Astrocyte of the spinal cord (primary cell): ENCODE measurements around the gene GRN.
"Not testable (repeated sequence)": the region's sequence is repeated elsewhere in the genome, so short reads cannot be mapped to it uniquely, and the experiment has no call there.

Experiments used
- DNase-seq: peaks from one replicate; pipeline ENCODE4 v3.0.0; 2011; ENCODE audit warnings: low read depth, low spot score
- H3K4me3 ChIP-seq: 2 replicates; pipeline ENCODE4 v1.5.1; 2011; ENCODE audit warnings: low read depth, mild to moderate bottlenecking, low read length, moderate library complexity
- in situ Hi-C: cut with HindIII; loops from 2 replicates; pipeline ENCODE4 v1.10.0; 2017; ENCODE audit warnings: low sequenced_read_pairs
- TF ChIP-seq, protein P1 (sequence below): IDR thresholded peaks from 2 replicates; pipeline ENCODE4 v1.5.1; 2012; ENCODE audit warnings: low read depth, mild to moderate bottlenecking, low read length, inconsistent platforms

GRN gene

GRCh38 chr17:44389723-44390202, 44.7 kb downstream of the GRN start:
- TF ChIP-seq, protein P1, sequence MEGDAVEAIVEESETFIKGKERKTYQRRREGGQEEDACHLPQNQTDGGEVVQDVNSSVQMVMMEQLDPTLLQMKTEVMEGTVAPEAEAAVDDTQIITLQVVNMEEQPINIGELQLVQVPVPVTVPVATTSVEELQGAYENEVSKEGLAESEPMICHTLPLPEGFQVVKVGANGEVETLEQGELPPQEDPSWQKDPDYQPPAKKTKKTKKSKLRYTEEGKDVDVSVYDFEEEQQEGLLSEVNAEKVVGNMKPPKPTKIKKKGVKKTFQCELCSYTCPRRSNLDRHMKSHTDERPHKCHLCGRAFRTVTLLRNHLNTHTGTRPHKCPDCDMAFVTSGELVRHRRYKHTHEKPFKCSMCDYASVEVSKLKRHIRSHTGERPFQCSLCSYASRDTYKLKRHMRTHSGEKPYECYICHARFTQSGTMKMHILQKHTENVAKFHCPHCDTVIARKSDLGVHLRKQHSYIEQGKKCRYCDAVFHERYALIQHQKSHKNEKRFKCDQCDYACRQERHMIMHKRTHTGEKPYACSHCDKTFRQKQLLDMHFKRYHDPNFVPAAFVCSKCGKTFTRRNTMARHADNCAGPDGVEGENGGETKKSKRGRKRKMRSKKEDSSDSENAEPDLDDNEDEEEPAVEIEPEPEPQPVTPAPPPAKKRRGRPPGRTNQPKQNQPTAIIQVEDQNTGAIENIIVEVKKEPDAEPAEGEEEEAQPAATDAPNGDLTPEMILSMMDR: no peak
- in situ Hi-C loops: no loop called here

GRCh38 chr17:44390250-44390870, 45.3 kb downstream of the GRN start:
- in situ Hi-C loops: no loop called here
- TF ChIP-seq, protein P1: no peak
- no peak overlapping the region for H3K4me3 ChIP-seq
- DNase-seq: no peak

More at GRCh38 chr17:44389723-44390202, 44.7 kb downstream of the GRN start:
- no peak overlapping the region for H3K4me3 ChIP-seq
- no peak for DNase-seq

GRCh38 chr17:44394112-44394511, 49.0 kb downstream of the GRN start:
- H3K4me3 ChIP-seq, DNase-seq, in situ Hi-C loops: not testable (repeated sequence)

- H3K4me3 ChIP-seq: no peak overlapping the region
- TF ChIP-seq, protein P1: no peak
- no peak for DNase-seq
- in situ Hi-C loops: no loop called here
Observed at GRCh38 chr17:44394833-44395232, 49.7 kb downstream of the GRN start.

GRCh38 chr17:44396946-44397345, 51.8 kb downstream of the GRN start:
- in situ Hi-C loops: no loop called here
- DNase-seq: no peak
- H3K4me3 ChIP-seq: no peak overlapping the region
- TF ChIP-seq, protein P1: no peak

GRCh38 chr17:44397479-44398440, 52.7 kb downstream of the GRN start:
- DNase-seq: no peak
- in situ Hi-C loops: no loop called here
- TF ChIP-seq, protein P1: no peak
- H3K4me3 ChIP-seq: no peak overlapping the region
